C4-2B (cell line): ENCODE data around the gene SLC41A1.

Experiments
- ZFX ChIP-seq: fragments of 450-650 bp; IDR thresholded peaks from 2 replicates; pipeline ENCODE4 v1.6.1; 2017
- TF ChIP-seq, protein P1 (sequence below): fragments of 450-650 bp; conservative IDR thresholded peaks from 2 replicates; pipeline ENCODE4 v1.5.1; 2017; ENCODE audit warnings: mild to moderate bottlenecking

- TF ChIP-seq, protein P1, sequence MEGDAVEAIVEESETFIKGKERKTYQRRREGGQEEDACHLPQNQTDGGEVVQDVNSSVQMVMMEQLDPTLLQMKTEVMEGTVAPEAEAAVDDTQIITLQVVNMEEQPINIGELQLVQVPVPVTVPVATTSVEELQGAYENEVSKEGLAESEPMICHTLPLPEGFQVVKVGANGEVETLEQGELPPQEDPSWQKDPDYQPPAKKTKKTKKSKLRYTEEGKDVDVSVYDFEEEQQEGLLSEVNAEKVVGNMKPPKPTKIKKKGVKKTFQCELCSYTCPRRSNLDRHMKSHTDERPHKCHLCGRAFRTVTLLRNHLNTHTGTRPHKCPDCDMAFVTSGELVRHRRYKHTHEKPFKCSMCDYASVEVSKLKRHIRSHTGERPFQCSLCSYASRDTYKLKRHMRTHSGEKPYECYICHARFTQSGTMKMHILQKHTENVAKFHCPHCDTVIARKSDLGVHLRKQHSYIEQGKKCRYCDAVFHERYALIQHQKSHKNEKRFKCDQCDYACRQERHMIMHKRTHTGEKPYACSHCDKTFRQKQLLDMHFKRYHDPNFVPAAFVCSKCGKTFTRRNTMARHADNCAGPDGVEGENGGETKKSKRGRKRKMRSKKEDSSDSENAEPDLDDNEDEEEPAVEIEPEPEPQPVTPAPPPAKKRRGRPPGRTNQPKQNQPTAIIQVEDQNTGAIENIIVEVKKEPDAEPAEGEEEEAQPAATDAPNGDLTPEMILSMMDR: no peak
- TF ChIP-seq ZFX: no peak
Measured at GRCh38 chr1:205770618-205771017, 42.4 kb downstream of the SLC41A1 start.
